HG03565 (cell line): Measurements from ENCODE around the gene LCE3D.
"Not testable (repeated sequence)": the region's sequence is repeated elsewhere in the genome, so short reads cannot be mapped to it uniquely, and the experiment has no call there.

Source experiments
- ATAC-seq: cut with Tn5 transposase; IDR thresholded peaks from one replicate; pipeline ENCODE4 v1.9.1; 2021; ENCODE audit warnings: mild to moderate bottlenecking, moderate library complexity; ENCODE audit not compliant: unreplicated experiment

LCE3D gene, protein sequence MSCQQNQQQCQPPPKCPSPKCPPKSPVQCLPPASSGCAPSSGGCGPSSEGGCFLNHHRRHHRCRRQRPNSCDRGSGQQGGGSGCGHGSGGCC

DNA sequence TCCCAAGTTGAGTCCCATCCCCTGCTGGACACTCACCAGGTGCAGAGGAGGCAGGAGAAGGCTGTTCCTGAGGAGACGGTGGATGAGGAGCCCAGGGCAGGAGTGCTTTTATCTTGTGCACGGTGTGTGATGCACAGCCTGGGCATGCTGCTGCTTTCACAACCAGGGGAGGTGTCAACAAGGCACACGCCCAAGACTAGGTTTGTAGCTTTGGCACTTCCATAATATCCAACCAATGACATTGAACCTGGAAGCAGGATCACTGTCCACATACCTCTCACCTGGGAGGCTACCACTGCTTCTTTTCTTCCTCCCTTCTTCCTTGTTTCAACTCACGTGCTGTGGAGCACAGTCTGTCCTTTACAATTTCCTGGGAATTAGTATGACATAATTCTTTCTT is at the start of gene LCE3D:
Gene LCE3D, minus strand, starts transcription at position 84 of the 400 bp plus-strand sequence. CDS start 580 bp downstream, outside the sequence.
- ATAC-seq = no peak

DNA sequence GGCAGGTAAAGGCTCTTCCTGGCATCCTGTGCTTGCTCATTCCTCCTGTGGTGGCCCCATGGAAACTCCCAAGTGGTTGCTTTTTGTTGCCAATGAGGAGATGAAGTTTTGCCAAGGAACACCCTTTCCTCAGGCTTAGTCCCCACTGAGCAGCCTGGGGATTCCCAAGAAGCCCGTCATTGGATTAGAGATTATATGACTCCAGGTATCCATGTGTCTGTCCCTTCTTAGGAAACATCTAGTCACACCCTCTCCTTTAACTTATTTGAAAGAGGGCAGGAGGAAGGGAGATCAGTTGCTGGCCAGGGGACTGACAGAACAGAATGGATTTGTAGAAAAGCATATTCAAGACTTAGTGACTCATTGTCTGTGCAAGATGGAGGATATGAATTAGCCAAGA is 46.4 kb upstream of the LCE3D start:
- no peak for ATAC-seq

DNA sequence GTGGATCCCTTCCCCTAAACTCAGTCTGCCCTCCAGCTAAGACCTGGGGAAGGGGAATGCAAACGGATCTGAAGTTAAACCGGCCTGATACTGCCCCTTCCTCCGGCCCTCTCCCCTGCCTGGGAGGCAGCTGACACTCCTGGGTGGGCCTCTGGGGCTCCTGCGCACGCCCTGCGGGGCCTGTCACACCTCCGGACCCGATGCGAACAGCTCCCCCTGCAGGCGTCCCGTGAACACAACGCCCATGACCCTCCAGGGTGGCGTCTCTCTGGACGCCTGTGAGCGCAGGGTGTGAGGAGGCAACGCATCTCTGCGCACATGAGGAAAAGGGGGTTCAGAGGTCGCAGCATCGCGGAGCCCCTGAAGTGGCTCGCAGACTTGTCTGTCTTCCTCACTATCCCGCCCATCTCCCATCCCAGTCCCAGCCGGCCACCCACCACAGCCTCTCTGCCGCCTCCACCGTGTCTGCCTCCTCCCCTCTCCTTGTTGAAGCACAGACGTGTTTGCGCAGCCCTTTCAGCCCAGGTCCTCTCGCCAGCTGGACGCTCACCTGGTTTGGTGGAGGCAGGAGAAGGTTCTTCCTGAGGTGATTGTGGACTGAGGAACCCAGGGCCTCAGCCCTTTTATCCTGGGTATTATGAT is 43.0 kb upstream of the LCE3D start:
- ATAC-seq = no peak

DNA sequence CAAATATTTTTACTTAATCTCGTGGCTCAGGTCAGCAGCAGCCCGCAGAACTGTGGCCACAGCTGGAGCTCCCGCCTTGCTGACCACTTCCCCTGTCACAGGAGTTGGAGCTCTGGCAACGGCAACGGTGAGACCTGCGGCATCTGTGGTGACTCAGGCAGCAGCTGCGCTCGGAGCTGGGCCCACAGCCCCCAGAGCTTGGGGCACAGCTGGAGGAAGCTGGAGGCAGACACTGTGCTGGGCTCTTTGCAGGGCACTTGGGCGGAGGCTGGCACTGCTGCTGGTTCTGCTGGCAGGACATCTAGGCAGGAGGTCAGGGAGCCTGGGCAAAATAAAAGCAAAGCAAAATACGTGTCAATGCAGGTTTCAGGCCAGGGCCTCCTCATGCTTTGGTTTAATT is 42.5 kb upstream of the LCE3D start, which contains the start of gene LCE3A:
Gene LCE3A, minus strand, starts transcription at position 301 of the 400 bp plus-strand sequence. Its CDS starts 0 bp downstream, at position 301.
- ATAC-seq = no peak

DNA sequence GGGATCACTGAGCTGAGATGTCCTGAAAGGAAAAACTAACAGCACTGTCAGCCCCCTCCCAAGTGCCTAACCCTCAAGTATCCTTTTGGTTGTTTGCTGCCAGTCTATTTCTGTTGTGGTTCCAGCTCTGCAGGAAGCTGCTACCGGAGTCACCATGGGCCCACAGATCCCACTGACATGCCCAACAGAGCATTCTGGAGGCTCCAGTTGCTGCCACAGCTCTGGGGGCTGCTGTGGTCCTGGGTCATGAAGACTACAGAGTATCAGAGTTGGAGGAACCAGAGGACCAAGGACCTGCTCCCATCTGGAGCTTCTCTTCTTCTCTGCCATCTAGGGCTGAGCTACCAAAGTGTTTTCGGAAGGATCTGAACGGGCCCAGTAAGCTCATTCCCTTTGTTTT is 41.7 kb upstream of the LCE3D start:
- ATAC-seq = no peak

DNA sequence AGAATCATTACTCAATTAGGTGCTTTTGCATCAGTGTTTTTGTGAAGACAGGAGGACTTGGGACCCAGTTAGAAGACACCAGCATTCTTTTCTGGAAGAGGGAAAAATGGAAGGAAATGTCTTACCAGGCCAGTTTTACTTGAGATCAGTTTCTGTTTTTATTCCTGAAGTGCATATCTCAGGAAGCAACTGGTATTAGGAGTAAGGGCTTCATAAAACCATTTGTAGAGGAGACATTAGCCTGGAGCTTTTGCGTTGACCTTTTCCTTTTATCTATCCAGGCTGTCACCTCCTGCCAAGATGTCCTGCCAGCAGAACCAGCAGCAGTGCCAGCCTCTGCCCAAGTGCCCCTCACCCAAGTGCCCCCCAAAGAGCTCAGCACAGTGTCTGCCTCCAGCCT is 33.2 kb upstream of the LCE3D start, which contains the start of gene LCE3B:
Gene LCE3B, plus strand, starts transcription at position 301 of the 400 bp plus-strand sequence. Its CDS starts 0 bp downstream, at position 301.
- no peak for ATAC-seq

DNA sequence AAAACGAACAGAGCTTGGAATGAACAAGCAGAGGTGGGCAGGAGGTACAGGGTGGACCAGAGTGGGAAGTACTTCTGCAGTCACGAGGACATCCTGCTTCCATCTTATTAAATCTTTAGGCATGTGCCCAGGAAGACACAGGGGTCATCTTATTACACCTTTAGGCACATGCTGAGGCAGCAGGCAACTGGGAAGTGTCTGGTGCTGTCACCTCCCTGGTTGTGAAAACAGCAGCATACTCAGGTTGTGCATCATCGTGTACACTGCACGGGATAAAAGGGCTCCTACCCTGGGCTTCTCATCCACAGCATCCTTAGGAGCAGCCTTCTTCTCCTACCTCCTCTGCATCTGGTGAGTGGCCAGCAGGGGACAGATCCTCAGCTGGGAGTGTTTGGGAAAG is 19.6 kb upstream of the LCE3D start, which contains the start of gene LCE3C:
Gene LCE3C, plus strand, starts transcription at position 301 of the 400 bp plus-strand sequence. CDS start 498 bp downstream, outside the sequence.
- no peak for ATAC-seq

DNA sequence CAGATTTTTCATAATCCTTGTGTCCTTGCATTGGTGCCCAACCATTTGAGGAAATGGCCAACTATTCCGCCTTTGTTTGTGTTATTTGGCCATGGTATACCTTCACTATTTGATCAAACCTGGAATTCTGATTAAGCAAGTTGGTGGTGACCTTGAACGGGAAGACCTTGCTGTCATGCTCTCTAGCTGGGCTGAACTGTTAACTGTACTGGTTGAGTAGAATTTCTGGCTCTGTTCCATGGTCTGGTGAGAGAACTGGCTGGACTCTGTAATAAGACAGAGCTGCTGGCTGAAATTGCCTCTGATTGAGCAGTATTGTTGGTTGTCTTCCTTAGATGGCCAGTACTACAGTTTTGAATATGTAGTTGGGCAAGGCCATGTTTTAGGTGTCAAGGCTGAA is 16.7 kb upstream of the LCE3D start:
- ATAC-seq = no peak

DNA sequence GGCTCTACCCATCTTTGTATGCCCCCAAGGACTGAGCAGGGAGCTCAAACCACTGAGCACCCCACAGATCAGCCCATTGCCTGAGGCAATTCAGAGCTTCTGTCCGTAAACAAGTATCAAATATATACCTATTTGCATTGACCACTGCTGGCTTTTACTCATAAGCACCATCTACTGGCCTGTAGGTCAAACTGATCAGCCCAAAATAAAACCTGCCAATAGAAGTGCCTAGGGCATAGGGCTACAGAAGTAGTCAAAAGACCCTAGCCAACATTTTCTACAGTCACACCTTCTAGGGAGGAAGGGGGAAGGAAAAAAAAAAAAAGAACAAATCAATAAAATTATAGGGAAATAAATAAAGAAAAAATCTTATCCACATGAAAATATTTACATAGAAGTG is 5.3 kb upstream of the LCE3D start:
- ATAC-seq = no peak

DNA sequence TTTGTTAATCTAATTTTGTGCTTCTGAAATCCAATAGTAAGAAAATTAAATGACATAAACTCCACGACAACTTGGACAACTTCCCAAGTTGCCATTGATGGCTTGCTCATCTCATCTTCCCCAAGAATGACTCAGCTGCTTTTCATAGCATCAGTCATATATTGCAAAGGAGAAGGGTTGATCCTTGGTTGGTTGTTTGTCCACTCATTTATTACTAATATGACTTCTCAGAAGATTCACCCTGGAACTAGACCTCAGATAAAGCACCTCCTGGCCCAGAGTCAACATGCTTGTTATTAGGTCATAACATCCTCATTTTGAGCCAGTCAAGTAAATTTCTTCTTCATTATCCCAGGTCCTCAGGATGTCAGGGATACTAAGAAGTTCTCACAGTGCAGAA is 2.3 kb upstream of the LCE3D start:
- no peak for ATAC-seq

DNA sequence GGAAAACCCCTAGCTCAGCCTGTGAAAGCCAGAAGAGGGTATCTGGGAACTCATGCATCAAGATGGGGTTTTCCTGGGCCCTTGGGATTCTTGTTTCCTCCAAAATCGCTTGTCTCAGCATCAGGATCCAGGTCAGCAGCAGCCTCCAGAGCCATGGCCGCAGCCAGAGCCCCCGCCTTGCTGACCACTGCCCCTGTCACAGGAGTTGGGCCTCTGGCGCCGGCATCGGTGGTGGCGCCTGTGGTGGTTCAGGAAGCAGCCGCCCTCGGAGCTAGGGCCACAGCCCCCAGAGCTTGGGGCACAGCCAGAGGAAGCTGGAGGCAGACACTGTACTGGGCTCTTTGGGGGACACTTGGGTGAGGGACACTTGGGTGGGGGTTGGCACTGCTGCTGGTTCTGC is 790 bp downstream of the LCE3D start:
- ATAC-seq = not testable (repeated sequence)

DNA sequence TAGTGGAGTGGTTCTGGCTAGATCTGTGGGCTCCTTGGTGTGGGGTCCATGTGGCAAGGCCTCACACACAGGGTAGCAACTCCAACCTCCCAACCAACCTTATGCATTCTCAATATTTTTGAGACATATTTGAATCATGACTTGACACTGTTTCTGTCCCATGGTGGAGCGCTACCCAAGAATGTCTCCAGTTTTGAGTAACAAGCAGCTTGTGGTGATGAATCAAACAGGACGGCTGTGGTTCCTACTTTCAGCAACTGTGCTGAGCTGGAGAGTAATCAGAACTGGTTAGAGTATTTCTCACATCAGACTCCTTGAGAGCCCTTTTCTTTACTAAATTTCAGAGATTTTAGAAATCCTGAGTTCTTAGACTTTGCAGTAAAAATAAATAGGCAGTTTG is 3.1 kb downstream of the LCE3D start:
- ATAC-seq = peak; percentile 70

DNA sequence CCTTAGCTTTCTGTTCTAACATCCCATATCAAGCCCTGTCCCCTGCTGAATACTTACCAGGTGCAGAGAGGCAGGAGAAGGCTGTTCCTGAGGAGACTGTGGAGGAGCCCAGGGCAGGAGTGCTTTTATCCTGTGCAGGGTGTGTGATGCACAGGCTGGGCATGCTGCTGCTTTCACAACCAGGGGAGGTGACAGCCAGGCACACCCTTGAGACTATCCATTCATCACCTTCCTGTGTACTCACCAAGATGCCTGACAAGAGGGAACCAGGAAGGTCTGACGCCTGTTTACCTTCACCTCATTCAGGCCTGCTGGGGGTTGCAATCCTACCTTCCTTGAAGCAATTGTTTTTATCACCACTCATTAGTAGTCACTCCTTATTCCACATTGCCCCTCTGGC is 13.6 kb downstream of the LCE3D start, which contains the start of gene LCE3E:
Gene LCE3E, minus strand, starts transcription at position 100 of the 400 bp plus-strand sequence. CDS start 572 bp downstream, outside the sequence.
- ATAC-seq = no peak

DNA sequence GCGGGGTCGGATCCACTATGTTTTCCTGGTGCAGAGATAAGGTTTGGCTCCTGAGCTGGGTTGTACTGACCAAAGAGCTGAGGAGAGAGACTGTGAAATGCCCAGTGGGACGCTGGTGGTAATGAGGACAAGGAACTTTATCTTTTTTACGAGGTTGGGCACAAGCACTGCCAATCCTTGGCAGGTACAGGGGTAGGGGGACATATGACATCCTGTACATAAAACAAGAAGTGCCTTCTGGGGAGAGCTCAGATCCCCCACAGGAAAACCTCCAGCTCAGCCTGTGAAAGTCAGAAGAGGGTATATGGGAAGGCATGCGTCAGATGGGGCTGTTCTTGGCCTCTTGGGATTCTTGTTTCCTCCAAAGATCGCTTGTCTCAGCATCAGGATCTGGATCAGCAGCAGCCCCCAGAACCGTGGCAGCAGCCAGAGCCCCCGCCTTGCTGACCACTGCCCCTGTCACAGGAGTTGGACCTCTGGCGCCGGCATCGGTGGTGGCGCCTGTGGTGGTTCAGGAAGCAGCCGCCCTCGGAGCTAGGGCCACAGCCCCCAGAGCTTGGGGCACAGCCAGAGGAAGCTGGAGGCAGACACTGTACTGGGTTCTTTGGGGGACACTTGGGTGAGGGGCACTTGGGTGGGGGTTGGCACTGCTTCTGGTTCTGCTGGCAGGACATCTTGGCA is 14.6 kb downstream of the LCE3D start:
- ATAC-seq = no peak

DNA sequence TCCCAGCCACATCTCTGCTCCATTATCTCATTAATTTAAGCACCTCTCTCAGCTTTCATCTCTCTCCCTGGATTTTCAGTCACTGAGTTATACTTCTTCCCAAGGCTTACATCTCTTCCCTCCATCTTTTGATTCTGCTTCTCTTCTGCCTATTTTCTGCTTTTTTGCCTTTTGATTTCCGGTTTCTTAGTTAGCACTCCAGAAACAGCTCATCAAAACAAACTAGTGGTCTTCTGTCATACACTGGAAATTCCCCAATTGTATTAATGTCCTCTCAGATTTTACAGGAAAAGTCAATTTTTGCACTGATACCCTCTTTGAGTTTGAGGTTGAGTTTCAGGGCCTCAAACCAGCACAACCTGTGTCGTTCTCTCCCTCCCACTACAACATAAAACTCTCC is 15.2 kb downstream of the LCE3D start:
- no peak for ATAC-seq

DNA sequence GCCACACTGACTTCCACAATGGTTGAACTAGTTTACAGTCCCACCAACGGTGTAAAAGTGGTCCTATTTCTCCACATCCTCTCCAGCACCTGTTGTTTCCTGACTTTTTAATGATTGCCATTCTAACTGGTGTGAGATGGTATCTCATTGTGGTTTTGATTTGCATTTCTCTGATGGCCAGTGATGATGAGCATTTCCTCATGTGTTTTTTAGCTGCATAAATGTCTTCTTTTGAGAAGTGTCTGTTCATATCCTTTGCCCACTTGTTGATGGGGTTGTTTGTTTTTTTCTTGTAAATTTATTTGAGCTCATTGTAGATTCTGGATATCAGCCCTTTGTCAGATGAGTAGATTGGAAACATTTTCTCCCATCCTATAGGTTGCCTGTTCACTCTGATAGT is 32.0 kb downstream of the LCE3D start:
- not testable (repeated sequence) for ATAC-seq

DNA sequence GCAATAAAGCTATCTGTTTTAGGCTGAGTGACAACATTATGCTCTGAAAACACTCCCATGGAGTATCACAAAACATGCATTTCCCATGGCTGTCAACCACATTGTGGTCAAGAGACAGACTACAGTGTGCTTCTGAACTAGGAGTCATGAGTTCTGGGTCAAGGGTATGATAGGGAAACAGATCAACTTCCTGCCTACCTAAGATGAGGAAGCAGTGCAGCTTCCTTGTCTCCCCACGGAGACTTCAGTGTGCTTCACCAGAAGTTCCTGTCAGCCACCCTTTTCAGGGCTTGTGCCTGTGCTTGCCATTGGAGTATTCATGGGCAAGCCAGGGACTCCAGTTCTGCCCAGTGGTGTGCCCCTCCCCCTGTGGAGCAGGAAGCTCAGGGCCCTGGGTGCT is 33.6 kb downstream of the LCE3D start:
- ATAC-seq = no peak

DNA sequence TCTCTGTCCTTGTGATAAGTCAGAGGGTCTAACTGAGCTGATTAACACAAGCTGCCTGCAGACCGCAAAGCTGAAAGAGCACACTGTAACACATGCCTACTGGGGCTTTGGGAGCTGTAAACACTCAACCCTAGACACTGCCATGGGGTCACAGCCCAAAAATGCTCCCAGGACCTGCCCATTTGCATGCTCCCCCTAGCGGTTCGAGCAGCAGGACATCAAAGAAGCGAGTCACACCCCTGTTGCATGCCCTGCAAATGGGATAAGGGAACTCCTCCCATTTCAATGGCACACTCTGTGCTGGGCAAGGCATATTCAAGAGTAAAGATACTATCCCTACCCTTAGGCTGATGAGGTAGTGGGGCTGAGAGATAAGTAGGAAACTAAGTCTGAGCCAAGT is 36.5 kb downstream of the LCE3D start:
- no peak for ATAC-seq

DNA sequence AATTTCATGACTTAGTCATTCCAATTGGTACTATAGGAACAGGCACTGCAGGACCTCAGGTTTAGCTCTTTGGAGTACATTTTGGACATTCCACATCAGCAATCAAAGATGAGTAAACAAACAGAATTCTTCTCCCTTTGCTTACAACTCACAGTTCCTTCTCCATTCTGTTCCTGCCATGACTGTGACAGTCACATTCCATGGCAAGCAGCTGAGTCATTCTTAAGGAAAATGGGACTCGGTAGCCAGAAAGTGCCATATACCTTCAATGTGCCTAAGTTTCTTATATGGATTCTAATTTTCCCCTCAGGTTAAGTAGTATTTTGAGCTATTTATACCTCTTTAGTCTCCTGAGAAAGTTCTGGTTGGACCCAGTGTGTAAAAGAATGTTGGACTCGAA is 40.4 kb downstream of the LCE3D start:
- ATAC-seq = no peak

DNA sequence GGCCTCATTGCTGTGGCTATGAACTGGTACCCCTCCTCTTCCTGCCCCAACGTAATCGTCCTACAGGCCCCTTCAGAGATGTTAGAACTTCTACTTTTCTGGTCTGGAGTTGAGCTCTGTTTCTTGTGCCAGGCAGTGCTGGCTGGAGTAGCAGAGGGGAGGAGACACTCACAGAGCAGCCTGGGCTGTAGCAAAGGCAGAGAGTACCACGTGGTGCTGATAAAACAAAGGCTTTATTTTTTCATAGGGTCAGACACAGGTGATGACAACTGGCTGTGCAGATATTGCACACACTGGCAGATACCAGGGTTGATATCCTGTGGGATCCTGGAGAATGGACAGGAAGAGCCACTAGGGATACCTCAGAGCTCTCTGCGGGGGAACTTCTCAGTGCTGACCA is 42.8 kb downstream of the LCE3D start:
- ATAC-seq = no peak

DNA sequence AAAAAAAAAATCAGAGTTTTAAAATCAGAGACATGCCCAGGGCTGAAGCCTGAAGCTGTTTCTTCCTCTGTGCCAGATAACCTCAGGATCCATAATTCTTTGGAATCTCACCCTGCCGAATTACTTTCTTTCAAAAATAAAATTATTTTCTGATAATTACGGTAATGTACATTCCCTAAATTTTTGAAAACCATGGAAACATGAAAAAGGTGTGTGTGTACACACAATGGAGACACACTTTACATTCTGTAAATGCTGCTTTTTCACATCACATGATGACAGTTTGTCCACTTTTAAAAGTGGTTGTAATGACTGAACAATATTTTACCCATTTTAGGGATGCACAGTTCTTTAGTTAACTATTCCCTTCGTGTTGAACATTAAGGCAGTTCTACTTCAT is 44.5 kb downstream of the LCE3D start:
- no peak for ATAC-seq

DNA sequence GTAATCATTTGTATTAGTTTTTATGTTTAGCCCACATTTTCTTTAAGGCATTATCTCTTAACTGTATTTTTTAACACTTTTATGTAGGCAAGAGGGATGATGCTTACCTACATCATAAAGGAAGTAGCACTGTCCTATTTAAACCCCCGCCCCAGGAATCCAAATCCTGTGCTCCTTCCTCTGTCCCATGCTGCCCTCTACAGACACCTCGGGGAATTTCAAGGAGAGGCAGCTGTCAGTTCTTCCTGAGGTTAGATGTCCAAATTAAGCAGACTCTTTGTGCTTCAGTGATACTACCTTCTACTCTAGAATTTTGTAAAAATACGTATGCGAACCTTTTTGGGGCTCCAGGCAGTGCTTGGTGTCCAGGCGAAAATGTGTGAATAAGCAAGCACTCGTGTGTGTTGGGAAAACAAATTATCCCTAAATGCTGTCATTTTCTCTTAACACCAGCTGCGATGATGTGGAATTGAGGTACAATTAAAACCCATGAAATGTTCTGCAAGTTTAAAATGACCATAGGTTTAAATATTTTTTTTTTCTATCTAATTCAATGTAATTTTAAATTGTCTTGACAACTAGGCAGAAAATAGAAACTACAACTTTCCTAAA is 46.9 kb downstream of the LCE3D start:
- no peak for ATAC-seq
